ENCODE results near the gene TBCEL. TPM values are rescaled to one million over a fixed set of nuclear protein-coding genes. Genes with fewer than 3 reads are reported as not detected.
"Not testable (repeated sequence)": the region's sequence is repeated elsewhere in the genome, so short reads cannot be mapped to it uniquely, and the experiment has no call there.

Gene TBCEL
- polyA plus RNA-seq, 1 donor (not counting 4 experiments of a cell fraction or from before 2014, with no cell fraction given), result 15.1 TPM

DNA sequence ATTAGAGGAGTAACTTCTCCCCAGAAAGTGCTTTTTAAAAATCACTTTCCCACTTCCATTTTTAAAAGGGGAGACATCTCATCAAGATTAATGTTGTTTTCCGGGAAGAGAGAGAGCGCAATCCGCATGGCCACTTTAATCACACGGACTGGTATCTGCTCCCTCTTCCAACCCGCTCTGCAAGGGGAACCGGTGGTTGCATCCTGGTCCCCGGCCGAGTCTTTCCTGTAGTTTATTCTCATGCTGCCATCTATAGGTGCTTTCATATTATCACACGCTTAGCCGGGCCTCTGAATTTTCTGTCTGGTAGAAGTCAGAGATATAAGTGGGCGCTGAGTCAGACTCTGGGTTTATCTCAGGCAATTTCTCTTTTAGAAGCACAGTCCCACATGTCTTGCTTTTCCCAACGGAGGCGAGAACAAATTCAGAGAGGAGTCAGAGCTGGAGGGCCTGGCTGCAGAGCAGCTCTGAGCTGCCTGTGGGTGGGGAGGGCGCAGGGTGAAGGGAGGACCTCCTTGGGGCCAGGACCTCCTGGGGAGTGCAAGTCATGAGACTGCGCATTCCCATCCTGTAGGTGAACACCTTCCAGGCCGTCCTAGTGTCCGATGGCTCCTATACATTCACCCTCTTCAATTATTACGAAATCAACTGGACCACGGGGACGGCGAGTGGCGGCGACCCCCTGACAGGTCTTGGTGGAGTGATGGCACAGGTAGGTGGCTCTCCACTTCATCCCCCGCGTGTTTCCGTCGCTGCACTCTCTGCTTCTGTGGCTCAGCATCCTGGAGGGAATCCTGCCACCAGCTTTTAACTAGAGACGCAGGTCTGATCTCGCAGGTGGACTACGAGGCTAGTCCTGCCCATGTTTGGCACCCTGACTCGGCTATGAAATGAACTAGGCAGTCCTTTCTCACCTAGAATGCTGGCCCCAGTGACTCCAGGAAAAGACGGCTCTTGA, 88.9 kb downstream of the TBCEL start:
- no peak overlapping the region for H3K4me2 ChIP-seq (ENCODE audit: control insufficient read depth, extremely low read depth, insufficient read depth, low read depth, low read length)
- H3K4me1 ChIP-seq (ENCODE audit: control insufficient read depth, extremely low read depth, insufficient read depth, low read length), result no peaks in the 10 kb centered on the region
- no peak overlapping the region for H3K27ac ChIP-seq (ENCODE audit: control insufficient read depth, insufficient read depth, low read length)
- H3K27me3 ChIP-seq (ENCODE audit: control insufficient read depth, extremely low read depth, insufficient read depth, low read length), result no peaks in the 10 kb centered on the region
- H3K4me3 ChIP-seq (ENCODE audit: control insufficient read depth in 2 of 3, extremely low read depth in 1 of 3, insufficient read depth in 2 of 3, low read depth in 1 of 3, low read length in 3 of 3), result no peak overlapping the region
- no peaks in the 10 kb centered on the region for H4K20me1 ChIP-seq (ENCODE audit: control insufficient read depth, extremely low read depth, insufficient read depth, low read length)
- H3K9ac ChIP-seq (ENCODE audit: control insufficient read depth, extremely low read depth, insufficient read depth, low read length), result no peak overlapping the region
- peak; percentile 5 for FAIRE-seq
- no peaks in the 10 kb centered on the region for H3K9me3 ChIP-seq (ENCODE audit: control insufficient read depth, low read depth, low read length)
- dilution Hi-C loops (cut with MboI; ENCODE audit: extremely low pct_ligation_motif_present, low sequenced_read_pairs), result no loop called here
- H3K9me1 ChIP-seq (ENCODE audit: control insufficient read depth, extremely low read depth, insufficient read depth, low read length), result no peaks in the 10 kb centered on the region
- no peak overlapping the region for H2AFZ ChIP-seq (ENCODE audit: control insufficient read depth, low read length)
- no peaks in the 10 kb centered on the region for H3K79me2 ChIP-seq (ENCODE audit: control insufficient read depth, insufficient read depth, low read length)
- TF ChIP-seq, protein P1, sequence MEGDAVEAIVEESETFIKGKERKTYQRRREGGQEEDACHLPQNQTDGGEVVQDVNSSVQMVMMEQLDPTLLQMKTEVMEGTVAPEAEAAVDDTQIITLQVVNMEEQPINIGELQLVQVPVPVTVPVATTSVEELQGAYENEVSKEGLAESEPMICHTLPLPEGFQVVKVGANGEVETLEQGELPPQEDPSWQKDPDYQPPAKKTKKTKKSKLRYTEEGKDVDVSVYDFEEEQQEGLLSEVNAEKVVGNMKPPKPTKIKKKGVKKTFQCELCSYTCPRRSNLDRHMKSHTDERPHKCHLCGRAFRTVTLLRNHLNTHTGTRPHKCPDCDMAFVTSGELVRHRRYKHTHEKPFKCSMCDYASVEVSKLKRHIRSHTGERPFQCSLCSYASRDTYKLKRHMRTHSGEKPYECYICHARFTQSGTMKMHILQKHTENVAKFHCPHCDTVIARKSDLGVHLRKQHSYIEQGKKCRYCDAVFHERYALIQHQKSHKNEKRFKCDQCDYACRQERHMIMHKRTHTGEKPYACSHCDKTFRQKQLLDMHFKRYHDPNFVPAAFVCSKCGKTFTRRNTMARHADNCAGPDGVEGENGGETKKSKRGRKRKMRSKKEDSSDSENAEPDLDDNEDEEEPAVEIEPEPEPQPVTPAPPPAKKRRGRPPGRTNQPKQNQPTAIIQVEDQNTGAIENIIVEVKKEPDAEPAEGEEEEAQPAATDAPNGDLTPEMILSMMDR (optimal IDR thresholded peaks at IDR 0.05 in 1 of 3, IDR thresholded peaks at IDR 0.05 in 1 of 3, conservative IDR thresholded peaks at IDR 0.05 in 1 of 3; ENCODE audit: extremely low read depth in 1 of 3, insufficient read depth in 2 of 3, low read length in 3 of 3), result peak; percentile 51 to 59 (median 55)
- TF ChIP-seq EZH2 (IDR thresholded peaks at IDR 0.05; ENCODE audit: low read length), result no peak
- no peaks in the 10 kb centered on the region for H3K36me3 ChIP-seq (ENCODE audit: control insufficient read depth in 2 of 2, extremely low read depth in 1 of 2, insufficient read depth in 2 of 2, low read length in 2 of 2)
- DNase-seq (ENCODE audit: low read depth, low spot score), result no peak

DNA sequence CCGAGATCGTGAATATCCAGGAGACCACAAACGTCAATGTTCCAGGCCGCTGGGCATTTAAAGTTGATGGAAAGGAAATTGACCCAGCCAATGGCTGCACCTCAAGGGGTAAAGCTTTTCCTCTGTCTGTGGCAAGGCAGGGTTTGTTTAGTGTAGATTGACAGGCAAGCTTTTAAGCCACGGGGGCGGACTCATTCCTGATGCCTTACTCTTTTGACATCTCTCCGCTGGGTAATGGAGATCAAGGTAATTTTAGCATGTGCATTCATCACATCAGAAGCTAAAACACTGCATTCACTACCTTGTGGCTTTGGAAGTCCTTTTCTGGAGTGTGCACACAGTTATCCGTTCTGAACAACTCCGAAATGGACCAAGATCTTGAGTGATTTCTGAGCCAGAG, 89.7 kb downstream of the TBCEL start:
- Histone ChIP-seq H3K4me2 (ENCODE audit: control insufficient read depth, extremely low read depth, insufficient read depth, low read depth, low read length) (no peak overlapping the region), H3K9me1 (ENCODE audit: control insufficient read depth, extremely low read depth, insufficient read depth, low read length) (no peaks in the 10 kb centered on the region), H3K9ac (ENCODE audit: control insufficient read depth, extremely low read depth, insufficient read depth, low read length) (no peak overlapping the region), H3K27me3 (ENCODE audit: control insufficient read depth, extremely low read depth, insufficient read depth, low read length) (no peaks in the 10 kb centered on the region), H3K4me3 (ENCODE audit: control insufficient read depth in 2 of 3, extremely low read depth in 1 of 3, insufficient read depth in 2 of 3, low read depth in 1 of 3, low read length in 3 of 3) (no peak overlapping the region), H3K4me1 (ENCODE audit: control insufficient read depth, extremely low read depth, insufficient read depth, low read length) (no peaks in the 10 kb centered on the region), H2AFZ (ENCODE audit: control insufficient read depth, low read length) (no peak overlapping the region), H3K36me3 (ENCODE audit: control insufficient read depth in 2 of 2, extremely low read depth in 1 of 2, insufficient read depth in 2 of 2, low read length in 2 of 2) (no peaks in the 10 kb centered on the region), H3K79me2 (ENCODE audit: control insufficient read depth, insufficient read depth, low read length) (no peaks in the 10 kb centered on the region), H4K20me1 (ENCODE audit: control insufficient read depth, extremely low read depth, insufficient read depth, low read length) (no peaks in the 10 kb centered on the region), H3K27ac (ENCODE audit: control insufficient read depth, insufficient read depth, low read length) (no peak overlapping the region), H3K9me3 (ENCODE audit: control insufficient read depth, low read depth, low read length) (no peaks in the 10 kb centered on the region)
- no peak for DNase-seq (ENCODE audit: low read depth, low spot score)
- no peak for TF ChIP-seq EZH2 (IDR thresholded peaks at IDR 0.05; ENCODE audit: low read length)
- TF ChIP-seq, protein P1 (optimal IDR thresholded peaks at IDR 0.05 in 1 of 3, IDR thresholded peaks at IDR 0.05 in 1 of 3, conservative IDR thresholded peaks at IDR 0.05 in 1 of 3; ENCODE audit: extremely low read depth in 1 of 3, insufficient read depth in 2 of 3, low read length in 3 of 3), result no peak
- dilution Hi-C loops (cut with MboI; ENCODE audit: extremely low pct_ligation_motif_present, low sequenced_read_pairs), result no loop called here
- FAIRE-seq, result no peak

DNA sequence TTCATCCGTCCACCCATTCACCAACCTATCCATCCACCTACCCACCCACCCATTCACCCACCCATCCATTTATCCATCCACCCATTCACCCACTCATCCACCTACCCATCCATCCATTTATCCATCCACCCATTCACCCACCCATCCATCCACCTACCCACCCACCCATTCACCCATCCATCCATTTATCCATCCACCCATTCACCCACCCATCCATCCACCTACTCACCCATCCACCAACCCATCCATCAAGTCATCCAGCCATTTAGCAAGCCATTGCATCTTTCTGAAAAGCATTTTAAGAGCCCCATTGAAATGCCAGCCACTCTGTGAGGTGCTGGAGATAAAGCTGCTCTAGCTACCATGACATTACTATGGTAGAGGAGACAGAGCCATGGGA, 91.1 kb downstream of the TBCEL start:
- H3K4me1 ChIP-seq (ENCODE audit: control insufficient read depth, extremely low read depth, insufficient read depth, low read length); H3K36me3 ChIP-seq (ENCODE audit: control insufficient read depth in 2 of 2, extremely low read depth in 1 of 2, insufficient read depth in 2 of 2, low read length in 2 of 2); FAIRE-seq; H3K4me3 ChIP-seq (ENCODE audit: control insufficient read depth in 2 of 3, extremely low read depth in 1 of 3, insufficient read depth in 2 of 3, low read depth in 1 of 3, low read length in 3 of 3); dilution Hi-C loops (cut with MboI; ENCODE audit: extremely low pct_ligation_motif_present, low sequenced_read_pairs); H3K27me3 ChIP-seq (ENCODE audit: control insufficient read depth, extremely low read depth, insufficient read depth, low read length); H3K9me1 ChIP-seq (ENCODE audit: control insufficient read depth, extremely low read depth, insufficient read depth, low read length); H4K20me1 ChIP-seq (ENCODE audit: control insufficient read depth, extremely low read depth, insufficient read depth, low read length); H2AFZ ChIP-seq (ENCODE audit: control insufficient read depth, low read length); H3K27ac ChIP-seq (ENCODE audit: control insufficient read depth, insufficient read depth, low read length); DNase-seq (ENCODE audit: low read depth, low spot score); H3K4me2 ChIP-seq (ENCODE audit: control insufficient read depth, extremely low read depth, insufficient read depth, low read depth, low read length); H3K9ac ChIP-seq (ENCODE audit: control insufficient read depth, extremely low read depth, insufficient read depth, low read length); H3K9me3 ChIP-seq (ENCODE audit: control insufficient read depth, low read depth, low read length); H3K79me2 ChIP-seq (ENCODE audit: control insufficient read depth, insufficient read depth, low read length): not testable (repeated sequence)

Data from keratinocyte (primary cell).